NCI-H1105 (cell line): ENCODE measurements around the gene IL10RB.

Source experiments
- DNase-seq: peaks from one replicate; lab custom pipeline; 2025; lab: John Stamatoyannopoulos, UW

Gene IL10RB

DNA sequence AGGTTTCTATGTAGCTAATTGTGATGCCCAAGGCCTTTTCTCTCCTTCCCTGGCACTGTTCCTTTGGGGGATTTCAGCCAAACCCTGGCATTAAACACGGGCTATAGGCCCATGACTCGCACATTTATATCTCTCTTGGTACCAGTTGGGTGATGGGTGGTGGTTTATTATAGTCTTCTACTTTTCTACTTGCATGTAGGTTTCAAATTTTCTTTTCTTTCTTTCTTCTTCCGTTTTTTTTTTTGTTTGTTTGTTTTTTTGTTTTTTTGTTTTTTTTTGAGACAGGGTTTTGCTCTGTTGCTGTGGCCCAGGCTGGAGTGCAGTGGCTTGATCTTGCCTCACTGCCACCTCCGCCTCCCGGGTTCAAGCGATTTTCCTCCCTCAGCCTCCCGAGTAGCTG is 1.1 kb downstream of the IL10RB start:
- no peak for DNase-seq

- no peak for DNase-seq
Observed at GRCh38 chr21:33268393-33268736, 2.2 kb downstream of the IL10RB start.

DNA sequence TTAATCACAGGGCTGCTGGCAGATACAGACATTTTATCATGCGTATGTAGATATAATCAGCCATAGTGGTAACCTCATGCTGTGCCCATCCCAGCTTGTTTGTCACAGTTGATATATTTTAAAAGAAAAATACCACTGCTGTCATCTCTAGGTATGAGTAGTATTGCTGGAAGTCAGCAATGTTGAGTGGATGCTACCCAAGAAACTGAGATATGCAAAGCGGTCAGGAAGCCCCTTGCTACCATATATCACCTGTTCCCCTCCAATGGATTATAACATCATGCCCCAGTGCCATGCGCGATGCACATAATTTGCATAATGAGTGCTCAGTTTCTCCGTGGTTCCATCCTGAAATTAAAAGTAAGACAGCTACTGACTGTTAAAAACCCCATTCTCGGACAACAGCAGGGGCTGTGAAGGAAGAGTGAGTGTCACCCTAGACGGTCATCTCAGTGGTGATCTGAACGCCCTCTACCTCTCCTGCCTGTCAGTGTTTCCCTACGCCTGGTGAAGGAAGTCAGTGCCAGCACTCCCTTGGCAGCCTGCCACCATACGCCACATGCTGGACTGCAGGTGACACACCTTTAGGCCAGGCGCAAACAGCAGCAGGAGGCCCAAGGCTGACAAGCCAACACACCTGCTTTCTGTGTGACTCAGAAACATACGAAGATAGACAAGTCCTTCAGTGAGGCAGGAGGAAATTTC is 2.7 kb downstream of the IL10RB start:
- DNase-seq: peak; percentile 86

- DNase-seq: no peak
Observed at GRCh38 chr21:33270986-33271385, 4.8 kb downstream of the IL10RB start.

- DNase-seq: no peak
Observed at GRCh38 chr21:33273044-33273443, 6.9 kb downstream of the IL10RB start.

DNA sequence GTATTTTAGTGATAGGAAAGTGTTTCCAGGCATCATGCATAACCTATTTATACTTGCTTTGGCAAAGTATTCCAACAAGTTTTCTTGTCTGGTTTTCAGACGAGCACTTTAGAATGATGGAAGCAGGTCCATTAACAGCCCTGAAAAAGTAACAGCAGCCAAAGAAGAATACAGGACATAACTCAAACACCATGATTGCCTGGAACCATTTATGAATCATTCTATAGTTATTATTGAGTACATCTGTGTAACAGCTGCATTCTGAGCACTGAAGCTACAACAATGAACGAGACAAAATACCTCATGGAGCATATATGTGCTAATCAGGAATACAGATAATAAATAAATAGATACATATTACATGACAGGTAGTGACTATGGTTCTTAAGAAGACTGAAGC is 12.6 kb downstream of the IL10RB start:
- DNase-seq: no peak

DNA sequence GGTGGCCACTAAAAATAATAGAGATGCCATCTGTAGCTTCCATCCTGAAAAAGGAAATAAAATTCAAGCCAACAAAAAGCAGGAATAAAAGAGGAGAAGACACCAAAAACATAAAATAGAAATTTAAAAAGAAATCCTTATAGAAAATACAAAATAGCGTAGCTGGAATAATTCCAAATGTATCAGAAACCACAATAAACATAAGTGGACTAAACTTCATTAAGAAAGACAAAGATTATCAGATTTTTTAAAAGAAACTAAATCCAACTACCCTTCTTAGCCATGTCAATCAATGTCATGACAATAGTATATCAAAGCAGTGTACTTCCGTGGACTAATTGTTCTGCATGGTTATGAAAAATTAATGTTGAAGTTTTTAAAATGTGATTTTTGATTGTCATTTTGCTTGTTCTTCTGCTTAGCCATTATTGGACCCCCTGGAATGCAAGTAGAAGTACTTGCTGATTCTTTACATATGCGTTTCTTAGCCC is 13.2 kb downstream of the IL10RB start:
- no peak for DNase-seq

- no peak for DNase-seq
Observed at GRCh38 chr21:33281096-33281652, 15.0 kb downstream of the IL10RB start.

DNA sequence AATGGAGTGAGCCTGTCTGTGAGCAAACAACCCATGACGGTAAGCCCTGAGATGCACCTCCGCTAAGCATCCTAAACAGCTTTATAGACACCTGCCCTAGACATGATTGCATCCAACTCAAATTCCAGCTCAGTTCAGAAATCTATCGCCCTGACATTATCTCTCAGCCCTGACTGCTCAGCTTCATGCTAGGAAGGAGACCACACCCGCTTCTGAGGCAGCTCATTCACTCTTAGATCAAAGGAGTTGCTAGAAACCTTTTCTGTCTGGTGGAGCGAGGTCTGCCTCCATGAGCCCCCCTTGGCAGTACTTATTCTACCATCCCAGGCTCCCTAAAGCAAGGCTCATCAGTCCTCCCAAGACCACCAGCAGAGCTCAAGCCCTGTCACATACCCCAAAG is 17.0 kb downstream of the IL10RB start:
- no peak for DNase-seq

DNA sequence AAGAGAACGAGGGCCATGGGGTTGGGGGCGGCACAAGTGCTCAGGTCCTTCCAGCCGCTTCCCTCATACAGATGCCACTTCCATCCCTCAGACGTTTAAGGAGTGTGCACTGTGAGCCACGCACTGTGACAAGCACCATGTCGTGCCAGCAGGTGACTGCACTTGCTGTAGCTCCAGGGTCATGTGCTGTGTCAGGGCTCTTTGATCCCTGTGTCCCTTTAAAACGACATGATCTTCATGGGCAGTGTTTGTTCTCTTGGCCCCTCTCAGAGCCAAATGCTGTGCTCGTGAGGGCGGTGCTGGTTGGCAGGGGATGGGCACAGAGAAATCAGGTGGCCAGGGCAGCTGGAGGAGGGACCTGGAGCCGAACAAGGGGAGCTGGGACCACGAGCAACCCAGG is 19.9 kb downstream of the IL10RB start:
- no peak for DNase-seq

DNA sequence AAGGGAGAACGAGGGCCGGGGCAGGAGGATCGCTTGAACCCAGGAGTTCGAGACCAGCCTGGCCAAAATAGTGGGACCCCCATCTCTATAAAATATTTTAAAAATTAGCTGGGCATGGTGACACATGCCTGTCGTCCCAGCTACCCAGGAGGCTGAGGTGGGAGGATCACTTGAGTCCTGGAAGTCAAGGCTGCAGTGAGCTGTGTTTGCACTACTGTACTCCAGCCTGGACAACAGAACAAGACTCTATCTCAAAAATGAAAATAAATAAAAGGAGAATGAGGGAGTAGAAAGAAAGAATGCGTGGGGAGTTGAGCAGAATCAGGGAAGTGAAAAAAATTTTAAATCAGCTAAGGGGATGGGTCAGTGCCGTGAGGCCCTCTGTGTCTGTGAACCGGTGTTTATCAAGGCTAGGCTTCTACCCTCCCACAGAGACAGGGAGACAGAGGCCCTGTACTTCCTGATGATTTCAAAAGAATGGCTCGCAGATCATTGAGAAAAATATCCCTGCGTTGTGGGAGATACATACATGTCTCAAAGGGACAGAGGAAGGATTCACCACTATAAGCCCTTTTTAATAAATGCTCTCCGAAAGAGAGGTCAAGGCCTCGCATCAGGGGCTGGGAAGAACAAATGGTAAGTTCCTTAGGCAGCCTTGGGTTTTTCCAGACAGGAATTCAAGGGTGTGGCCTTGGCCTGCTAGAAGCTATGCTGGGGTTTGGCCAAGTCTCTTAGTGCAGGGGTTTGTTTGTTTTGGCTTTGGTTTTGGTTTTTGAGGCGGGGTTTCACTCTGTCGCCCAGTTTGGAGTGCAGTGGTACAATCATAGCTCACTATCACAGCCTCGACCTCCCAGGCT is 20.7 kb downstream of the IL10RB start:
- DNase-seq: no peak

- DNase-seq: no peak
Observed at GRCh38 chr21:33289199-33289819, 23.1 kb downstream of the IL10RB start.

- DNase-seq: no peak
Observed at GRCh38 chr21:33290441-33290840, 24.3 kb downstream of the IL10RB start.

- no peak for DNase-seq
Observed at GRCh38 chr21:33291686-33292085, 25.5 kb downstream of the IL10RB start.

DNA sequence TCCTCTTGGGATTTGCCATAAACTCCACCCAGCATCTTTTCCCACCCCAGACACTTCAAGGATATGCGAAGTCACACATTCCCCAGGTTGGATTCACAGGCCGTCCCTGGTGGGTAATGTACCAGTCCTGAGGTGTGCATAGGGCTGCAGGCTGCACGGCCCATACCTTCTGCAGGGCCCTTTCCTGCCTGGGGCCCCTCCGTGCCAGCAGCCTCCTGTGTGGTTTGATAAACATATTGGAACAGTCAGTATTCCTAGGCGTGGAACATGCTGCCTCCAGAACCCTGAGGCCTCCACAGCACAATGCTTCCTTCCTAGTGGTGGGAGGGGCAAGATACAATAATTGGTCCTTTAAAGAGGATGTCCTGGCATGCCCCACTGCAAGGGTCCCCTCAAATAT is 26.6 kb downstream of the IL10RB start:
- no peak for DNase-seq

GRCh38 chr21:33293136-33293535 is 27.0 kb downstream of the IL10RB start:
- DNase-seq: no peak

DNA sequence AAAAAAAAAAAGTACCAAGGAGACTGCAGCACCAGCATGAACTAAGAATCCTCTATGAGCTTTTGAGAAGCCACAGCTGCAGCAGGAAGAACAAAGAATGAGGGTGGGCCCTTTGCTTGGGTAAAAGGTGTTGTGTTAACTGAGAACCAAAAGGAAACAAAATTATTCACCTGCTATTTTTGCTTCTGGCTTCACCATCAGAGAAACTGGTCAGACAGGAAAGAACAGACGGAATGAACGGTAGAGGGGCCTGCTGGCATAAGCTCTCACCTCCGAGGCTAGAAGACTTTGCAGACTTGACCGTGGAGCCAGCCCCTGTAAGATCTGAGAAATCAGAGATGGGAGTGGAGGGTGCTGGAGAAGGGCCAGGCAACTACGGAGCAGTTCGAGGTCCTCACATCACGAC is 27.6 kb downstream of the IL10RB start:
- DNase-seq: no peak

DNA sequence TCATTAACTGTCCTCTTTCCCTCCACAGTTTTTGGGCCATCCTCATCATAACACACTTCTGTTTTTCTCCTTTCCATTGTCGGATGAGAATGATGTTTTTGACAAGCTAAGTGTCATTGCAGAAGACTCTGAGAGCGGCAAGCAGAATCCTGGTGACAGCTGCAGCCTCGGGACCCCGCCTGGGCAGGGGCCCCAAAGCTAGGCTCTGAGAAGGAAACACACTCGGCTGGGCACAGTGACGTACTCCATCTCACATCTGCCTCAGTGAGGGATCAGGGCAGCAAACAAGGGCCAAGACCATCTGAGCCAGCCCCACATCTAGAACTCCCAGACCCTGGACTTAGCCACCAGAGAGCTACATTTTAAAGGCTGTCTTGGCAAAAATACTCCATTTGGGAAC is 30.0 kb downstream of the IL10RB start:
- no peak for DNase-seq

DNA sequence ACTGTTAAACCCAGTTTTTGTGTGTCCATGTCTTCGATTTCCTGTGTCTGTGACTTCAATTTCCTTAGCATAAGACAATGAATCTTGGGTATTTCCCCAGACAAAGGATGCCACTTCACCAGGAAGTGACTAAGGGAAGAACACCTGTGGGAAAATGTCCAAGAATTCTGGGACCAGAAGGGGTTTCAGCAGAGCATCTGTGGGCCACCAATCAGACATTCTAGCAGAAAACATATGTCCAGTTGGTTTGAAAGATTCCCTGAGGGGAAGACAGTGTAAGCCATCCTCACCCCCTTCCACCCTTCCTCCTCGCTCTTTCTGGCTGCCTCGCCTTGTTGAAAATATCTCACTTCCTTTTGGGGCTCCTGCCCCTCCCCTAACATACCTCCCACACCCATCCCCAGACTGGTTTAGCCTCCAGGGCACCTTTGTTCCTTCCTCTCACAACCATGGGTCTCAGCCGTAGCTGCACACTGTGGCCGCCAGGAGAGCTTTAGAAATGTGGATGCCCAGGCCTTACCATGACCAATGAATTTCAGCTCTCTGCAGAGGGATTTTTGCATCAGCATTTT is 33.1 kb downstream of the IL10RB start:
- DNase-seq: no peak

DNA sequence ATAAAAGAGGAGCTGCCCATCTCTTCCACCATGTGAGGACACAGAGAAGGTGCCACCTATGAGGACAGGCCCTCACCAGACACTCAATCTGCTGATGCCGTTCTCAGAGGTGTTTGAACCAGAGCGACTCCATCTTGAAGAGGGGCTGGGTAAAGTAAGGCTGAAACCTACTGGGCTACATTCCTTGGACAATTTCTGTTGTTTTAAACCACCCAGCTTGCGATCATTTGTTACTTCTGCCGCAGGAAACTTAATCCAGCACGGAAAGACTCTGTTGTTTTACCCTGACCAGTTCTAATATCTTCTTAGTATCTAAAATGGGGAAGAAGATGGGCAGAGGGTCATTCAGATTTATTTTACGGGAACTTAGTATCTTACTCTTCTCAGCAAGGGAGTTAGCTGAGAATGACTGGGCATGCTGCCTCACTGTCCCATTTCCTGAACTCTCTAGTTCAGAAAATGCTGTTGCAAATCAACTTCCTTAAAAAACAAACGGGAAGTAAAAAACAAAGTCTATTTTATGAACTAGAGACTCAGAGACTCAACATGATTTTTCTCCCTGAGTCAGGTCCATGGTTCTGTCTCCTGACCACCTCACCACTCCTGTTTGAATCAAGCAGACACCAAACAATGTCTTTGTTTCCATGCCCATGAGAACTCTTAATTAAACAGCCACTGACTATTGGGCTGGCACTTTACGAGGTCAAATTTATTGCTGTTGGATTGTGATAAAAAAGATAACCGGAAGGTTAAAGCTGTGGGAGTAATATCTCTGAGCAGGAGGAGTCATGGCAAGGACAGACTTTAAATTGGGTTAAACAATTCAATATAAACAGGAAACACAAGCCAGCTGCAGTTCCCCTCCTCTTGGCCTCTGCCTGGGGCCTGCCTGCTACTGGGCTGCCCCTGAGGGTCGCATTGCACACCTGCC is 34.8 kb downstream of the IL10RB start:
- DNase-seq: no peak

- no peak for DNase-seq
Observed at GRCh38 chr21:33301632-33302002, 35.5 kb downstream of the IL10RB start.
